CMK (cell line): ENCODE measurements around the gene COLEC12.

Experiments
- DNase-seq: peaks from one replicate; pipeline ENCODE4 v3.0.0-alpha.2; 2010; ENCODE audit warnings: low read depth

COLEC12 gene

GRCh38 chr18:275486-275885 is 225.0 kb downstream of the COLEC12 start:
- DNase-seq: no peak

GRCh38 chr18:274313-274712 is 226.2 kb downstream of the COLEC12 start:
- DNase-seq: no peak

- no peak for DNase-seq
Measured at GRCh38 chr18:273525-273924, 227.0 kb downstream of the COLEC12 start.

- DNase-seq: no peak
Measured at GRCh38 chr18:272650-273049, 227.9 kb downstream of the COLEC12 start.

- no peak for DNase-seq
Measured at GRCh38 chr18:269480-270095, 230.9 kb downstream of the COLEC12 start.

GRCh38 chr18:267688-268552 is 232.6 kb downstream of the COLEC12 start, which contains the start of gene THOC1:
TSS of gene THOC1 (minus strand) at chr18:268047. CDS start at chr18:268019, 28 bp downstream.
- DNase-seq: peak; percentile 56

GRCh38 chr18:267380-267687 is 233.2 kb downstream of the COLEC12 start:
- DNase-seq: no peak
